ENCODE results near the gene ATP9A. TPM values are rescaled to one million over a fixed set of nuclear protein-coding genes. Genes with fewer than 3 reads are reported as not detected.

Gene ATP9A
- total and polyA plus RNA-seq, 2 of the 4 experiments (the other 2 are of a cell fraction) = 10.6 to 22.4 TPM

DNA sequence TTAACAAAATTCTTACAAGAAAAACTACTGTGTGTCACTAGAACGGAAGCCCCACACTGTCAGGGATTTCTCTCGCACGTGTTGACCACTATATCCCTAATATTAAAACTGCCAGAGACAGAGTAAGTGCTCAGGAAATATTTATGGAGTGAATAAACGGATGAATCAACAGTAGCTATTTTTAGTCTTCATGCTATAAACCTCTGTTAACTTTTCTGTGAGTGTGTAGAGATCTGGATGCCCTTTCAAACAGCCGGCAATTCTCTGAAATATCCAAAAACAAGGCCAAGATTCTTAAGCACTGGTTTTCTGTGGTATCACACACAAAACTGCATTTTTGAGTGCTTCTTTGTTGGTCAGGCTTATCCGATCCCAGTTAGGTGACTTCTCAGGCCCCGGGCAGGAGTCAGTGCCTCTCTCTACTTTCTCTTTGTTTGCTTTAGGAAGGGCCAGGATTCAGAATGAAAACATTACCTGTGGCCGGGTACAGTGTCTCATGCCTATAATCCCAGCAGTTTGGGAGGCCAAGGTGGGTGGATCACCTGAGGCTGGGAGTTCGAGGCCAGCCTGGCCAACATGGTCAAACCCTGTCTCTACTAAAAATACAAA is 15.7 kb downstream of the ATP9A start:
- peak overlapping the region; percentile 76 for H3K27ac ChIP-seq (ENCODE audit: insufficient read depth, low read length)
- CTCF ChIA-PET = interaction anchor here (0.6 kb wide), 1 partner anchor 222 kb away, joined by 5 read pairs; no protein-coding TSS in a partner anchor
- DNase-seq (peak; percentile 93), ATAC-seq (ENCODE audit: low read depth) (peak; percentile 78)
- 0 out of 2 replicates have a peak, but pooled peaks cover 6% of the 10 kb centered on the region for H4K20me1 ChIP-seq (ENCODE audit: insufficient read depth, low read length)
- TF ChIP-seq, protein P1, sequence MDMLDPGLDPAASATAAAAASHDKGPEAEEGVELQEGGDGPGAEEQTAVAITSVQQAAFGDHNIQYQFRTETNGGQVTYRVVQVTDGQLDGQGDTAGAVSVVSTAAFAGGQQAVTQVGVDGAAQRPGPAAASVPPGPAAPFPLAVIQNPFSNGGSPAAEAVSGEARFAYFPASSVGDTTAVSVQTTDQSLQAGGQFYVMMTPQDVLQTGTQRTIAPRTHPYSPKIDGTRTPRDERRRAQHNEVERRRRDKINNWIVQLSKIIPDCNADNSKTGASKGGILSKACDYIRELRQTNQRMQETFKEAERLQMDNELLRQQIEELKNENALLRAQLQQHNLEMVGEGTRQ (IDR thresholded peaks at IDR 0.05; ENCODE audit: low read depth, low read length) = 0 out of 2 replicates have a peak, but pooled peaks have one; percentile 6
- peak; percentile 85 for TF ChIP-seq FOS (IDR thresholded peaks at IDR 0.05; ENCODE audit: low read depth, low read length)
- no peak for TF ChIP-seq CEBPB (IDR thresholded peaks at IDR 0.05; ENCODE audit: low read depth, low read length)
- peak; percentile 40; the same call in 1 of the 2 replicates for TF ChIP-seq POLR2A (IDR thresholded peaks at IDR 0.05; ENCODE audit: low read depth, low read length)
- TF ChIP-seq BHLHE40 (IDR thresholded peaks at IDR 0.05; ENCODE audit: low read depth, low read length) = peak; percentile 99
- TF ChIP-seq, protein P2, sequence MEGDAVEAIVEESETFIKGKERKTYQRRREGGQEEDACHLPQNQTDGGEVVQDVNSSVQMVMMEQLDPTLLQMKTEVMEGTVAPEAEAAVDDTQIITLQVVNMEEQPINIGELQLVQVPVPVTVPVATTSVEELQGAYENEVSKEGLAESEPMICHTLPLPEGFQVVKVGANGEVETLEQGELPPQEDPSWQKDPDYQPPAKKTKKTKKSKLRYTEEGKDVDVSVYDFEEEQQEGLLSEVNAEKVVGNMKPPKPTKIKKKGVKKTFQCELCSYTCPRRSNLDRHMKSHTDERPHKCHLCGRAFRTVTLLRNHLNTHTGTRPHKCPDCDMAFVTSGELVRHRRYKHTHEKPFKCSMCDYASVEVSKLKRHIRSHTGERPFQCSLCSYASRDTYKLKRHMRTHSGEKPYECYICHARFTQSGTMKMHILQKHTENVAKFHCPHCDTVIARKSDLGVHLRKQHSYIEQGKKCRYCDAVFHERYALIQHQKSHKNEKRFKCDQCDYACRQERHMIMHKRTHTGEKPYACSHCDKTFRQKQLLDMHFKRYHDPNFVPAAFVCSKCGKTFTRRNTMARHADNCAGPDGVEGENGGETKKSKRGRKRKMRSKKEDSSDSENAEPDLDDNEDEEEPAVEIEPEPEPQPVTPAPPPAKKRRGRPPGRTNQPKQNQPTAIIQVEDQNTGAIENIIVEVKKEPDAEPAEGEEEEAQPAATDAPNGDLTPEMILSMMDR (conservative IDR thresholded peaks at IDR 0.05; ENCODE audit: low read depth, low read length) = no peak
- no peak for TF ChIP-seq NFE2L2 (IDR thresholded peaks at IDR 0.05; ENCODE audit: low read depth, low read length)
- TF ChIP-seq SMC3 (IDR thresholded peaks at IDR 0.05; ENCODE audit: low read depth, low read length) = no peak
- peak; percentile 83 for TF ChIP-seq MXI1 (IDR thresholded peaks at IDR 0.05; ENCODE audit: borderline replicate concordance, low read depth, low read length)
- H2AK5ac ChIP-seq (ENCODE audit: low read depth, low read length) = peak overlapping the region; percentile 69
- dilution Hi-C loops (cut with HindIII; ENCODE audit: low sequenced_read_pairs, unreplicated experiment) (no loop called here), in situ Hi-C loops (cut with MboI; ENCODE audit: low sequenced_read_pairs) (loop anchor here (25.0 kb wide), 1 partner anchor 765 kb away; no protein-coding TSS in a partner anchor), intact Hi-C loops (cut with micrococcal nuclease) (no loop called here)
- H2AK9ac ChIP-seq (replicated peaks; ENCODE audit: low read depth, low read length, poor library complexity) = peak overlapping the region; percentile 68
- H2BK120ac ChIP-seq (ENCODE audit: low read depth, low read length) = peak overlapping the region; percentile 95
- H2BK5ac ChIP-seq (ENCODE audit: low read depth, low read length, poor library complexity, severe bottlenecking) = peak overlapping the region; percentile 90
- peak overlapping the region; percentile 15; the same call in 1 of the 2 replicates for H3K9ac ChIP-seq (ENCODE audit: low read depth, low read length)
- WGBS, 2 experiments (ENCODE audit: extremely low coverage in 2 of 2, insufficient read length in 1 of 2) = no CpG with 5 or more reads among the region's 9 CpGs
- H3K4me1 ChIP-seq (ENCODE audit: control insufficient read depth, insufficient read depth, low read length) = peaks cover 13% of the 10 kb centered on the region
- H2BK15ac ChIP-seq (ENCODE audit: low read depth, low read length) = peak overlapping the region; percentile 98; the same call in 2 of the 3 replicates
- H3K27me3 ChIP-seq (ENCODE audit: control insufficient read depth, insufficient read depth, low read length) = no peaks in the 10 kb centered on the region
- H2BK20ac ChIP-seq (ENCODE audit: low read depth, low read length) = peak overlapping the region; percentile 96
- peak overlapping the region; percentile 19 to 87; a peak in 1 of 4 replicates for H4K8ac ChIP-seq (ENCODE audit: low read depth in 2 of 2, low read length in 2 of 2)
- BruUV-seq (replicated peaks) = no TSS peak
- peak overlapping the region; percentile 95 for H3K4ac ChIP-seq (ENCODE audit: low read depth, low read length)
- H3K23ac ChIP-seq (ENCODE audit: low read depth, low read length) = peak overlapping the region; percentile 95; the same call in 1 of the 2 replicates
- peaks cover 19% of the 10 kb centered on the region for H3K9me1 ChIP-seq (ENCODE audit: insufficient read depth, low read length)
- H3K18ac ChIP-seq (ENCODE audit: low read depth, low read length) = peak overlapping the region; percentile 77
- no peaks in the 10 kb centered on the region for H3K9me3 ChIP-seq (ENCODE audit: control insufficient read depth, insufficient read depth, low read length)
- POLR2A ChIA-PET (ENCODE audit: unreplicated experiment) = no interaction called here
- peak overlapping the region; percentile 77 for H3K4me2 ChIP-seq (ENCODE audit: low read depth, low read length)
- peaks cover 14 to 73% of the 10 kb centered on the region in 2 experiments; a peak in 3 of 4 replicates for H3K79me1 ChIP-seq (ENCODE audit: low read depth in 1 of 2, low read length in 2 of 2)
- H3K4me3 ChIP-seq (ENCODE audit: insufficient read depth, low read depth, low read length) = peak overlapping the region; percentile 10; the same call in 1 of the 2 replicates
- H3K36me3 ChIP-seq (ENCODE audit: control insufficient read depth, insufficient read depth, low read length) = no peaks in the 10 kb centered on the region
- peak overlapping the region; percentile 90 for H3K14ac ChIP-seq (replicated peaks; ENCODE audit: low read depth, low read length)
- peak overlapping the region; percentile 88 for H4K91ac ChIP-seq (ENCODE audit: insufficient read depth, low read depth, low read length)
- peak overlapping the region; percentile 80; the same call in 1 of the 2 replicates for H3K56ac ChIP-seq (ENCODE audit: extremely low read depth, insufficient read depth, low read length)
- H4K5ac ChIP-seq (ENCODE audit: low read depth, low read length) = peak overlapping the region; percentile 25; the same call in 1 of the 2 replicates
- H2AFZ ChIP-seq (replicated peaks; ENCODE audit: low read length, poor library complexity) = peak overlapping the region; percentile 68
